GM21381 (cell line): ENCODE data around the gene C7orf57.

Experiments
- ATAC-seq: cut with Tn5 transposase; IDR thresholded peaks from one replicate; pipeline ENCODE4 v1.9.1; 2021; ENCODE audit warnings: mild to moderate bottlenecking, moderate library complexity; ENCODE audit not compliant: unreplicated experiment

The C7orf57 gene

GRCh38 chr7:48084727-48085432 lies 49.5 kb downstream of the C7orf57 start:
- peak; percentile 55 for ATAC-seq

- no peak for ATAC-seq
These were observed 50.1 kb downstream of the C7orf57 start for GRCh38 chr7:48085433-48085791.

- ATAC-seq: no peak
These were observed 50.6 kb downstream of the C7orf57 start for GRCh38 chr7:48085942-48086341.

- peak; percentile 12 for ATAC-seq
These were observed 52.0 kb downstream of the C7orf57 start for GRCh38 chr7:48087349-48087748.

- ATAC-seq: peak; percentile 50
These were observed 53.3 kb downstream of the C7orf57 start for GRCh38 chr7:48088559-48089045.

- peak; percentile 54 for ATAC-seq
These were observed 54.0 kb downstream of the C7orf57 start, which contains the start of gene UPP1 for GRCh38 chr7:48089046-48090003. UPP1 (plus strand) TSS chr7:48089265; CDS start chr7:48094784, 5,519 bp downstream.

- ATAC-seq: no peak
These were observed 54.9 kb downstream of the C7orf57 start for GRCh38 chr7:48090095-48090805.

- ATAC-seq: no peak
These were observed 56.4 kb downstream of the C7orf57 start for GRCh38 chr7:48091506-48092433.

GRCh38 chr7:48094861-48095293 lies 59.5 kb downstream of the C7orf57 start:
- no peak for ATAC-seq

GRCh38 chr7:48096273-48096672 lies 60.9 kb downstream of the C7orf57 start:
- ATAC-seq: no peak

- ATAC-seq: no peak
These were observed 62.3 kb downstream of the C7orf57 start for GRCh38 chr7:48097521-48098231.

GRCh38 chr7:48098846-48099245 lies 63.5 kb downstream of the C7orf57 start:
- no peak for ATAC-seq

GRCh38 chr7:48099781-48100180 lies 64.4 kb downstream of the C7orf57 start:
- no peak for ATAC-seq

GRCh38 chr7:48101352-48101751 lies 66.0 kb downstream of the C7orf57 start:
- no peak for ATAC-seq

- ATAC-seq: no peak
These were observed 66.6 kb downstream of the C7orf57 start for GRCh38 chr7:48101968-48102367.

- no peak for ATAC-seq
These were observed 67.2 kb downstream of the C7orf57 start for GRCh38 chr7:48102530-48102929.

GRCh38 chr7:48105045-48105444 lies 69.7 kb downstream of the C7orf57 start:
- ATAC-seq: no peak

GRCh38 chr7:48106906-48107659 lies 71.7 kb downstream of the C7orf57 start:
- no peak for ATAC-seq
